ENCODE data around the gene SLFN11. TPM values are rescaled to one million over a fixed set of nuclear protein-coding genes. Genes with fewer than 3 reads are reported as not detected.
"Not testable (repeated sequence)": the region's sequence is repeated elsewhere in the genome, so short reads cannot be mapped to it uniquely, and the experiment has no call there.

Gene SLFN11
- total RNA-seq, 4 donors from 2014 or later, result 39.0 to 68.6 (median 55.0) TPM

- Histone ChIP-seq H3K4me3 (replicated peaks in 1 of 3) (no peak overlapping the region), H3K36me3 (no peaks in the 10 kb centered on the region), H3K9me3 (no peaks in the 10 kb centered on the region), H3K27me3 (no peaks in the 10 kb centered on the region), H3K4me1 (peaks cover 0 to 23% of the 10 kb centered on the region in 2 donors), H3K27ac (peak overlapping the region in 1 of 3 donors; percentile 14)
- TF ChIP-seq CTCF (IDR thresholded peaks at IDR 0.05) (no peak), POLR2A (IDR thresholded peaks at IDR 0.05) (no peak)
- DNase-seq, result no peak
- intact Hi-C loops (cut with DNase I), result no loop called here
- 67 to 81% methylated on average over 6 to 9 of the region's 9 CpGs for WGBS, 2 donors
These were observed 58.8 kb downstream of the SLFN11 start for GRCh38 chr17:35314415-35315216.

GRCh38 chr17:35313875-35314409 lies 59.5 kb downstream of the SLFN11 start:
- H3K4me1 ChIP-seq, result peaks cover 0 to 23% of the 10 kb centered on the region in 2 donors
- no peak for TF ChIP-seq POLR2A (IDR thresholded peaks at IDR 0.05)
- TF ChIP-seq CTCF (IDR thresholded peaks at IDR 0.05), result no peak
- 28 to 29% methylated on average over 17 to 18 of the region's 19 CpGs for WGBS, 2 donors
- no peaks in the 10 kb centered on the region for H3K9me3 ChIP-seq
- DNase-seq, result peak; percentile 7 to 12
- intact Hi-C loops (cut with DNase I), result loop anchor here (2.0 kb wide), 1 partner anchor 219 kb away; no protein-coding TSS in a partner anchor
- no peaks in the 10 kb centered on the region for H3K36me3 ChIP-seq
- peak overlapping the region in 1 of 3 donors; percentile 19 for H3K4me3 ChIP-seq (replicated peaks in 1 of 3)
- peak overlapping the region in 1 of 3 donors; percentile 8 for H3K27ac ChIP-seq
- no peaks in the 10 kb centered on the region for H3K27me3 ChIP-seq

DNA sequence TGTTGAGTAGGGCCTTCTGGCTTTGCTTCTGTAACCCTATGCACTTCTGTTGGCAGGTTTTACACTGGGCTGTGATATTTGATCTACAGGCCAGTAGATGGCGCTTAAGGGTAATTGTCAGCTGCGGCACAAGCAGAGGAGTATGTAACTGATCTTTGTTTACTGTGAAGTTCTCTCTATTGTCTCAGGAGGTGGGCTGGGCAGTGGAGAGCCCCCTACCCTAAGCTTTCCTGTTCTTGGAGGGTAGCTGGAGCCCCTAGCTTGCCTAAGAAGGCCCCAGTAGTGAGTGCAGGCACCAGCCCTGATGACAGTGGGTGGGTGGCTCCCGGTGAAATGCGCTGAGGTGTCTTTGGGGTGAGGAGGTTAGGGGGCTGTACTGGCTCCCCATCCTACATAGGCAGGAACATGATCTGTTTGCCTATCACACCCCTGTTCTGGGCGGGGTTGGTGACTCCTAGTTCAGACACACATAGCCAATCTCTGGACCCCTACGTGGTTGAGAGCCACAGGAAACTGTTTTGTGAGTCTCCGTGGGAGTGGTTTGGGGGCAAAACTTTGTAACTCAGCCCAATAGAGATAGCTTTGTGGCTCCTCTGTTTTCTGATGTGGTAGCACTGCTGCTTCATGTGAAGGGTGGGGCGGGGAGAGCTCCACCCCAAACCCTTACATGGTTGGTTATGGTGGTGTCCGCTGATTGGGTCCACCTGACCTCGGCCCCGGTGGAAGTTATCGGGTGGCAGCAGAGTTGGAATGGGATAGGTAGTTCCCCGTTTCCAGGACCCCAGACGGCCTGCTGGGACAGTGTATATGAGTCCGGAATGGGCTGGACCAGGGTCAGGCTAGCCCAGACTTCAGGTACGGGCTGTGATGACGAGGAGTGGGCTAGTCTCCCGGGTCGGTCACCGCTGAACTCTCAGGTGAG lies 60.4 kb downstream of the SLFN11 start:
- WGBS, 2 donors, result 9 to 13% methylated on average over 13 to 14 of the region's 20 CpGs
- Histone ChIP-seq H3K27ac (peak overlapping the region; percentile 8 to 41 (median 19)), H3K4me1 (peaks cover 0 to 23% of the 10 kb centered on the region in 2 donors), H3K4me3 (replicated peaks in 1 of 3) (peak overlapping the region in 1 of 3 donors; percentile 19), H3K27me3 (no peaks in the 10 kb centered on the region), H3K9me3 (no peaks in the 10 kb centered on the region), H3K36me3 (no peaks in the 10 kb centered on the region)
- peak; percentile 39 to 81 (median 73) for TF ChIP-seq CTCF (IDR thresholded peaks at IDR 0.05)
- TF ChIP-seq POLR2A (IDR thresholded peaks at IDR 0.05), result no peak
- intact Hi-C loops (cut with DNase I), result loop anchor here (2.0 kb wide), 1 partner anchor 220 kb away; no protein-coding TSS in a partner anchor
- DNase-seq, result peak; percentile 33 to 40

DNA sequence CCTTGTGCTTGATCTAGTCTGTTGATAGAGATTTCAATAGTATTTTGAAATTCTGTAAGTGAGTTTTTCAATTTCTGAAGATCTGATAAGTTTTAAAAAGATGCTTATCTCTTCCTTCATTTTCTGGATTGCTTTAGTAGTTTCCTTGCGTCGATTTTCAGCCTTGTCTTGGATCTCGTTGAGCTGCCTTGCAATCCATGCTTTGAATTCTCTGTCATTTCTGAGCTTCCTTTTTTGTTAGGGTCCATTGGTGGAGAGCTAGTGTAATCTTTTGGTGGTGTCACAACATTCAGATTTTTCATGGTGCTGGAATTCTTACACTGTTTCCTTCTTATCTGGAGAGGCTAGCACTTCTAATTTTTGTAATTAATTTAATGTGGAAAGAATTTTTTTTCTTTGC lies 61.1 kb downstream of the SLFN11 start:
- intact Hi-C loops (cut with DNase I), result loop anchor here (2.0 kb wide), 1 partner anchor 220 kb away; no protein-coding TSS in a partner anchor
- WGBS, 2 donors, result 61% methylated on average over 3 of the region's 3 CpGs
- H3K9me3 ChIP-seq, result no peaks in the 10 kb centered on the region
- no peak overlapping the region for H3K4me3 ChIP-seq (replicated peaks in 1 of 3)
- TF ChIP-seq POLR2A (IDR thresholded peaks at IDR 0.05) (no peak), CTCF (IDR thresholded peaks at IDR 0.05) (no peak)
- peaks cover 0 to 23% of the 10 kb centered on the region in 2 donors for H3K4me1 ChIP-seq
- no peak overlapping the region for H3K27ac ChIP-seq
- H3K36me3 ChIP-seq, result no peaks in the 10 kb centered on the region
- no peak for DNase-seq
- H3K27me3 ChIP-seq, result no peaks in the 10 kb centered on the region

DNA sequence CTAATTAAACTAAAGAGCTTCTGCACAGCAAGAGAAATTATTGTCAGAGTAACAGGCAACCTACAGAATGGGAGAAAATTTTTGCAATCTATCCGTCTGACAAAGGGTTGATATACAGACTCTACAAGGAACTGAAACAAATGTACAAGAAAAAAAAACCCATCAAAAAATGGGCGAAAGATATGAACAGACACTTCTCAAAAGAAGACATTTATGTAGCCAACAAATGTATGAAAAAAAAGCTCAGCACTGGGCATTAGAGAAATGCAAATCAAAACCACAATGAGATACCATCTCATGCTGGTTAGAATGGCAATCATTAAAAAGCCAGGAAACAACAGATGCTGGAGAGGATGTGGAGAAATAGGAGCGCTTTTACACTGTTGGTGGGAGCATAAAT lies 64.1 kb downstream of the SLFN11 start:
- H3K27me3 ChIP-seq; H3K4me3 ChIP-seq (replicated peaks in 1 of 3); DNase-seq; H3K9me3 ChIP-seq; intact Hi-C loops (cut with DNase I); H3K27ac ChIP-seq; H3K36me3 ChIP-seq: not testable (repeated sequence)
- peaks cover 0 to 13% of the 10 kb centered on the region in 2 donors for H3K4me1 ChIP-seq
- 57 to 92% methylated on average over 3 of the region's 3 CpGs for WGBS, 2 donors
